NCI-H2029 (cell line): ENCODE measurements around the gene MAPRE2.

Source experiments
- DNase-seq: peaks from one replicate; lab custom pipeline; 2025; lab: John Stamatoyannopoulos, UW

Gene MAPRE2

DNA sequence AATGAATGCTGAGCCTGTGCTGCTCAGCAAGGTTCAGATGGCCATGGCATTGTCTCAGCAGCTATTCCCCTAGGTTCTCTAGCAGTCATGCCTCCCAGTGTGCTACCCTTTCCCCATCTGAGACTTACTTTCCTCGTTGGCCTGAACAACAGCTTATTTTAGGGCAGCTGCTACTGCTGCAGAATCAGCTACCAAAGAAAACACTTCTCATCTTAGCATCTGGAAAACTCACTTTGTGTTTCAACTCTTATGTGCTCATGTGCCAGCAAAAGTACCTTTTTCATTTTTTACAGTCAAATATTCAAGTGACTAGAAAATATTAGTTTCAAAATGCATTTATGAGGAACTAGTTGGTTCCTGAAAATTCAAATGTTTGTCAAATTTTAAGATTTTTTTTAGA, 139.2 kb downstream of the MAPRE2 start:
- no peak for DNase-seq

DNA sequence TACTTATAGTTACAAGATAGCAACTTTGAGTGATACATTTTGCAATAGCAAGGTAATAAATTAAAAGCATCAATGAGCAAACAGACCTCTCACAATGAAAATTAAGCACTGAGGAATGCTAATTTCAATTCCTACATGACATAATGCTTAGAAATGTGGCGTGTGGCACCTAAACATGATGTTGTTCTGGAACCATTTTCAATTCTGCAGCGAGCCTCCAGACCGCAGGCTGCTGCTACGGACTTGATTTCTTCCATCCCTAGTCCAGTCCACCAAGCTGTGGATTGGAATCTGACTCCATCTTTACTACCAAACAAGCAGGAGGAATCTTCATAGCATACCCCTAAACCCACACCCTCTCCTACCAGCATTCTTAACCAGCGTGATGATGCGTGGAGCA, 140.9 kb downstream of the MAPRE2 start:
- DNase-seq = no peak

GRCh38 chr18:35183886-35184285, 142.7 kb downstream of the MAPRE2 start:
- DNase-seq = no peak

- DNase-seq = no peak
These were observed 144.6 kb downstream of the MAPRE2 start for GRCh38 chr18:35185771-35186170.

- DNase-seq = no peak
These were observed 145.2 kb downstream of the MAPRE2 start for GRCh38 chr18:35186291-35187034.

DNA sequence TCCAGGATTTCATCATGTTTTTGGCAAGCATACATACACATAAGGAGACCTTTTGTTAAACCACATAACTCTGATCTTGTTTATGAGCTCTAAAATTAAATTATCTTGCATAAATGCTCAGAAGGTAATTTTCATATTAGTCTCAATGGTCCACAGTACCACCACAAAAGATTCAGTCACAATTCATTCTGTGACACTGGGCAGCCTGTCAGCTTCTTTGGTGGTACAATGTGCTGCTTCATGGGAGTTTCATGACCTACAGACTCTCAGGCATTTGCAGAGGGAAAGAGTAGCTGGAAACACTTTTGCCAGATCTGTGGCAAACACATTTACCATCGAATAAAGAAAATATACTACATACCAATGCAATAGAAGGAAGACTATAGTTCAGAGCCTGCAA, 148.3 kb downstream of the MAPRE2 start:
- DNase-seq = no peak

DNA sequence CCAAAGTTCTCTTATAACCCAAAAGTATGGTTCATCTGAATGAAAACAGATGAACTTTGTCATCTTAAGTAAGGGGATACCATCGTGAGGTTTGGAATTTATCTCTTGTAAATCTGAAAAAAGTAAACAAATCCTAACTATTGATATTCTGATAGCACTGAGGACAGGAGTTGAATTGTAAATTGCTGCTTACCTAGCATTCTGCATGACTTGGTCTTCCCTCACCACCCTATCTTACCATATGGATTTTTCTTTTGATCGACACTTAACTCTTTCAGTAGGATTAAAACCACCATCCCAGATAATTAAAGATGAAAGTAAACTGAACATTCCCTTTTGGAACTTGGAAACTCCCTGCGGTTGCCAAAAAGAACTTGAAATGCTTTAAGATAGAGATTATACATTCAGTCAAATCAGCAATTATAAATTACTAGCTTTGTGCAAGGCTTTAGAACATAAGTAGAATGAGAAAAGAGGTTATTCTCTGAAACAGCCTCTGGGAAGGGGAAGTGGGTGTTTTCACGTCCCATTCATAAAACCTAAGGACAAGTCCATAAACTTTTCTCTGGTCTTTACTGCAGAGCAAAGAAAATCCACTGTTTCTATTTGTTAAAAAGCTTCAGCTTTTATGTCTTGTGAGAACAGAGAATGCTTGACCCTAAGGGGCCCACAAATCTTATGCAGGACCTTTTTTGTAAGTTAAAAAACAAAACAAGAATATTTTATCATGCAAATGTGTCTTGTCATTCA, 149.9 kb downstream of the MAPRE2 start:
- DNase-seq = no peak

- DNase-seq = no peak
These were observed 150.4 kb downstream of the MAPRE2 start for GRCh38 chr18:35191698-35192025.

- DNase-seq = peak; percentile 51
These were observed 151.2 kb downstream of the MAPRE2 start for GRCh38 chr18:35192415-35192814.
